ENCODE data around the gene HTT.

HTT gene

GRCh38 chr4:3177905-3178304 is 103.4 kb downstream of the HTT start:
- DNase-seq: no peak

- no peak for DNase-seq
These were observed 103.9 kb downstream of the HTT start for GRCh38 chr4:3178351-3178750.

GRCh38 chr4:3179126-3179706 is 104.7 kb downstream of the HTT start:
- DNase-seq: no peak

GRCh38 chr4:3183008-3183407 is 108.5 kb downstream of the HTT start:
- DNase-seq: no peak

GRCh38 chr4:3184725-3185124 is 110.2 kb downstream of the HTT start:
- no peak for DNase-seq

- no peak for DNase-seq
These were observed 112.1 kb downstream of the HTT start for GRCh38 chr4:3186609-3187008.

- DNase-seq: peak; percentile 16
These were observed 113.6 kb downstream of the HTT start for GRCh38 chr4:3188118-3188517.

- no peak for DNase-seq
These were observed 115.0 kb downstream of the HTT start for GRCh38 chr4:3189459-3189858.

- DNase-seq: peak; percentile 16
These were observed 116.1 kb downstream of the HTT start for GRCh38 chr4:3190549-3190948.

GRCh38 chr4:3192188-3192587 is 117.7 kb downstream of the HTT start:
- DNase-seq: peak; percentile 38

GRCh38 chr4:3192827-3193226 is 118.3 kb downstream of the HTT start:
- no peak for DNase-seq

GRCh38 chr4:3193531-3194203 is 119.2 kb downstream of the HTT start:
- DNase-seq: no peak

GRCh38 chr4:3196670-3197359 is 122.3 kb downstream of the HTT start:
- DNase-seq: no peak

GRCh38 chr4:3197366-3198105 is 123.1 kb downstream of the HTT start:
- no peak for DNase-seq

GRCh38 chr4:3198906-3199305 is 124.4 kb downstream of the HTT start:
- no peak for DNase-seq

- DNase-seq: no peak
These were observed 125.4 kb downstream of the HTT start for GRCh38 chr4:3199653-3200422.

- no peak for DNase-seq
These were observed 126.1 kb downstream of the HTT start for GRCh38 chr4:3200423-3201090.

GRCh38 chr4:3201718-3202702 is 127.5 kb downstream of the HTT start:
- no peak for DNase-seq

GRCh38 chr4:3202836-3203820 is 128.6 kb downstream of the HTT start:
- no peak for DNase-seq

- no peak for DNase-seq
These were observed 129.5 kb downstream of the HTT start for GRCh38 chr4:3203971-3204431.
